GM15510 (cell line): ENCODE data around the gene TMA7.

Source experiments
- POLR2A ChIP-seq: IDR thresholded peaks from 3 replicates; pipeline ENCODE4 v1.6.1; 2011; ENCODE audit warnings: borderline replicate concordance; ENCODE audit not compliant: insufficient read length; ENCODE audit errors: extremely low read depth

TMA7 gene

GRCh38 chr3:48425281-48425812, 14.7 kb upstream of the TMA7 start:
- no peak for TF ChIP-seq POLR2A

DNA sequence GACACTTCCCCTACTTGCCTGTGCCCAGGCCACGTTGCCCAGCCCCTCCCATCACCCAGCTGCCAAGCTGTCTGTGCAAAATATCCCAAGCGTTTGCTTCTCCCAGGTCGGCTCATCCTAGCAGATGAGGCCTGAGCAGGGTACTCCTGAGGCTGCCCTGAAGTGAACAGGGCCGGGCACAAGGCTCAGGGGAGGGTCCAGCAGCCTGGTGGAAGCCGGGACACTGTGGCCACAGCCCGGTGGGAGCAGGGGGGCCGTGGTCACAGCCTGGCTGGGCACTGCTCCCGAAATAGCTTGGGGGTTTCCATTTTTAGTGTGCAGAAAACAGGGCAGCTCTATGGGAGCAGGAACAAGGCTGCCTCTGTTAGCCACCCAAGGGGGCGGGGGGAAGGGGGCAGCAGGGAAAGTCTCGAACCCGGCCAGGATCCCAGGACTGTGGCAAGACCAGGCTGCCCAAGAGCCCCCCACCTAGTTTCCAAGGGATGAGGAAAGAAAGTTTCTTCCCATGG, 13.6 kb upstream of the TMA7 start:
- no peak for TF ChIP-seq POLR2A

DNA sequence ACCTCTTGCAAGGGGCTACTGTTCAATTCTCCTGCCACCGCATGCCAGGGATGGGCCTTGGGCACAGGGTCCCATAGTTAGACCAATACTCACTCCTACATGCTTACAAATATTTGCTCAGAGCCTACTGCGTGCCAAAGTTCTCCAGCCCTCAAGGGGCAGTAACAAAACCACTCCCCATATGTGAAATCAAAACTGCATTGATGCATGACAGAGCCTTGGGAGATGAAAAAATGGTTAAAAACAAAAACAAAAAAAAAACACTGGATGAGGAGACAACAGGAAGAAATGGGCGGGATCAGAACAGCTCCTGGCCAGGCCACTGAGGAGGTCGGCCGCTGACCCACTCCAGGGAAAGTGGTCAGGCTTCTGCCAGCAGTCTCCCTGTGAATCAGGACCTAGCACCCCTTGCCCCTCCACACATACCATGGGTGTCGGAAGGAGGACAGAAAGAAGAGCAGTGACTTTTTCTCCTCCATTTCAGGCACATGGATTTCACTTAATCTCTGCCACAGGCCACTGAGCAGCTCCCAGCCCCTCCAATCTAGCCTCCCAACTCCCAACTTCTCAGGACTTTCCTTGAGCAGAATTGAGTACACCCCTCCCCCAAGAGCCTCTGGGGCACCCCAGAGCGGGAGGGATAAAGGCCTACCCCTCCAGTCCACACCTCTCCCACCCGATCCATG, 13.0 kb upstream of the TMA7 start:
- no peak for TF ChIP-seq POLR2A

DNA sequence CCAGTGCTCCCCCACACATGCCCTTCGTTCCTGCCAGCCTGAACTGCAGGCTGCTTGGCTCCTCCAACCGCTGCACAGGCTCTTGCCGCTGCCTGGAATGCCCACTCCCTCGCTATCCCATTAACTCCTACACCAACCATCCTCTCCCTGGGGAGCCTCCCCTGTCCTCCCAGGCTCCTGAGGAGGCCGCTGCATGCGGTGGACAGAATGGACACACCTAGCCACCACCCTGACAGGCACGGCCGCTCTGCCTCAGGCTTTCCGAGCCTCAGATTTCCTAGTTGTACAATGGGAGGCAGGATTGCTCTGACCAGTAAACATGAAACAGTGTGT, 12.5 kb upstream of the TMA7 start:
- no peak for TF ChIP-seq POLR2A

DNA sequence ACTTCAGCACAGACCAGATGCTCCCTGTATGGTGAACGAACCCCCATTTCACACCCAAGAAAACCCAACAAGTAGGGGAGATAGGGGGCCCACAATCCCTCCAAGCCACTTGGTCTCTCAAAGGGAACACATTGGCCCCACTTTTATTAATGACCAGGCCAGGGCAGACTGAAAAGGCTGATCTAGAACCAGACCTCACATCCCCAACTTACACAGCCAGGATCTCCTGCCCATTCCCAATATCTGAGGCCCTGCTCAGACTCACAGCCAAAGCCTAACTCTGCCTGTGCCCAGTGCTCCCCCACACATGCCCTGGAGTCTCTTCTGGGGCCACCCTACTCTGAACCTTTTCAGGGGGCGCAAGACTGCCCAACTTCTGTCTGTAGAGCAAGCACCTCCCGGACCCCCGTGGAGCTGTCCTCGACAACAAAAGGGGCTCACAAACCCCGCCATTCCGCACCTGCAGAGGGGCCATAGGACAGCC, 11.9 kb upstream of the TMA7 start:
- no peak for TF ChIP-seq POLR2A

GRCh38 chr3:48428572-48429316, 11.3 kb upstream of the TMA7 start:
- TF ChIP-seq POLR2A = no peak

- no peak for TF ChIP-seq POLR2A
Observed at GRCh38 chr3:48429317-48429959, 10.6 kb upstream of the TMA7 start.

GRCh38 chr3:48429960-48430707, 9.9 kb upstream of the TMA7 start, which contains the start of gene PLXNB1:
Gene PLXNB1, minus strand, starts transcription at chr3:48430086. Its CDS starts 5,475 bp downstream, at chr3:48424611.
- no peak for TF ChIP-seq POLR2A

DNA sequence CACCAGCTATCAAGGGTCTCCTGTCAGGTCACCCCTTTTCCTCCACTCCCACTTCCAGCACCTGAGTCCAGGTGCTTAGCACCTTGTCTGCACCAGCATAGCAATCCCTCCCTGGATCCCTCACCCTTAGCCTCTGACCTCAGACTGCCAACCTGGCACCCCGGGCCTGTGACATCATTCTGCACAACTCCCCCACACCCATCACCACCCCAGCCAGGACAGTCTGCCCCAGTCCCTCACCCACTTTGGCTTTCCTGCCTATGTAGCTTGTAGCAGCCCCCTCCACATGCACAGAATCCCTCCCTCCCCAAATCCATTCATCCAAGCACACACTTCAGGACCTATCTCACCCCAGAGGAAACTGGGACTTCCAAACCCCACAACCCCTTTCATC, 9.4 kb upstream of the TMA7 start:
- TF ChIP-seq POLR2A = no peak

- no peak for TF ChIP-seq POLR2A
Observed at GRCh38 chr3:48431224-48432029, 8.6 kb upstream of the TMA7 start.

GRCh38 chr3:48432411-48433371, 7.4 kb upstream of the TMA7 start:
- no peak for TF ChIP-seq POLR2A

DNA sequence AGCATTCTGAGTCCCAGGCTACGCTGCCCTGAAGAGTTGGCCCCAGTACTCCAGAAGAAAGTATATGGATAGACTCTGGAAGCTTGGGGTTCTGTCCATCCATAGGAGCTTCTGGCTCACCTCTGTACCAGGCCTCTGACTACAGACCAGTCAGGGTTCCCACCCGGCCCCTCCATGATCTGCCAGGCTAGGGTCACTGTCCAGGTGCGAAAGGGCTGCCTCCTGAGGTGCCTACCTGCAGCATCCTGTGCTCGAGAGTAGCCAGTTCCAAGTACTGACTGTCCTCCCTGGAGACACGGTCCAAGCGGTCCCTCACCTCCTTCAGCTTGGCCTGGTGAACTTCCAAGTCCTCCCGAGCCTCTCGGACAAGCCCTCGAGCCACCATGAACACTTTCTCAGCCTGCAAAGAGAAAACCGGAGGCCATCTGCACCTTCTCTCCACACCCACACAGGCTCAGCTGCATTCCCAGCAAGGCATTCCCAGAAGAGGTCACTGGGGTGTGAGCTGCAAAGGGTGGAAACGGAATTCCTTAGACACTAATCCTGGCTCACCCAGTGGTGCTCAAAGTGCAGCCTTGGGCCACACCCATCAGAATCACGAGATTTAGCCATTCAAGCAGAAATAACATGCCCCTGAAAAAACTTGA, 6.5 kb upstream of the TMA7 start:
- no peak for TF ChIP-seq POLR2A
